Esophagus squamous epithelium (tissue), 5 donors: ENCODE results near the gene SLC39A13. TPM values are rescaled to one million over a fixed set of nuclear protein-coding genes. Genes with fewer than 3 reads are reported as not detected.

ENCODE experiments used
- DNase-seq: peaks from one replicate; lab custom pipeline; 2025; lab: John Stamatoyannopoulos, UW
- H3K27ac ChIP-seq, 4 donors: fragments of 200-600 bp; sonication (generic); one replicate each; pipeline ENCODE4 v1.5.1; 2016 to 2019; ENCODE audit warnings: mild to moderate bottlenecking in 1 of 4
- H3K27me3 ChIP-seq, 4 donors: fragments of 200-600 bp; sonication (generic); 1 replicate in 3 of 4; 2 replicates in 1 of 4; pipeline versions ENCODE4 v1.5.1 to v1.6.0; 2017 to 2021; ENCODE audit warnings: antibody characterized with exemption in 1 of 4
- H3K36me3 ChIP-seq, 3 donors: fragments of 200-600 bp; sonication (generic); one replicate each; pipeline ENCODE4 v1.5.1; 2016 to 2019
- H3K4me1 ChIP-seq, 3 donors: fragments of 200-600 bp; sonication (generic); one replicate each; pipeline ENCODE4 v1.5.1; 2017 to 2019
- H3K4me3 ChIP-seq, 4 donors: fragments of 200-600 bp; sonication (generic); 1 replicate in 3 of 4; 2 replicates in 1 of 4; pipeline ENCODE4 v1.5.1; 2016 to 2019; ENCODE audit warnings: mild to moderate bottlenecking in 2 of 4, moderate library complexity in 1 of 4
- H3K9me3 ChIP-seq, 3 donors: fragments of 200-600 bp; sonication (generic); one replicate each; pipeline ENCODE4 v1.5.1; 2016 to 2019
- POLR2A ChIP-seq, 4 donors: fragments of 450-650 bp; IDR thresholded peaks; one replicate each; pipeline ENCODE4 v1.6.1; 2017; ENCODE audit warnings: antibody characterized with exemption in 4 of 4, mild to moderate bottlenecking in 4 of 4, moderate library complexity in 3 of 4
- WGBS, 2 donors: methylation state at CpG; one replicate each; pipeline ENCODE4 v1.1.5; 2018; 5-methylcytosine and 5-hydroxymethylcytosine counted together
- intact Hi-C: fragments of 100-400 bp; cut with DNase I; formaldehyde crosslinking; loops from one replicate; pipeline ENCODE4 v1.15.0; 2022
- total RNA-seq, 4 donors: library from RNA; depleted of rRNA; stranded (reverse); fragments of >200 nt; gene quantifications; one replicate each; pipeline ENCODE4 v1.1.0, GENCODE V29; 2016
- TF ChIP-seq, protein P1 (sequence below), 6 experiments: fragments of 450-650 bp in 4 of 6; fragments of 200-600 bp in 2 of 6; sonication (generic) in 2 of 6; IDR thresholded peaks; one replicate each; pipeline ENCODE4 v1.5.1; 2016 to 2019; ENCODE audit warnings: antibody characterized with exemption in 6 of 6, mild to moderate bottlenecking in 4 of 6, moderate library complexity in 4 of 6
- donor health status: DM: yes; HTN: yes; CAD: no.

Gene SLC39A13
- total RNA-seq, 4 donors from 2014 or later, result 10.9 to 44.3 (median 13.8) TPM

DNA sequence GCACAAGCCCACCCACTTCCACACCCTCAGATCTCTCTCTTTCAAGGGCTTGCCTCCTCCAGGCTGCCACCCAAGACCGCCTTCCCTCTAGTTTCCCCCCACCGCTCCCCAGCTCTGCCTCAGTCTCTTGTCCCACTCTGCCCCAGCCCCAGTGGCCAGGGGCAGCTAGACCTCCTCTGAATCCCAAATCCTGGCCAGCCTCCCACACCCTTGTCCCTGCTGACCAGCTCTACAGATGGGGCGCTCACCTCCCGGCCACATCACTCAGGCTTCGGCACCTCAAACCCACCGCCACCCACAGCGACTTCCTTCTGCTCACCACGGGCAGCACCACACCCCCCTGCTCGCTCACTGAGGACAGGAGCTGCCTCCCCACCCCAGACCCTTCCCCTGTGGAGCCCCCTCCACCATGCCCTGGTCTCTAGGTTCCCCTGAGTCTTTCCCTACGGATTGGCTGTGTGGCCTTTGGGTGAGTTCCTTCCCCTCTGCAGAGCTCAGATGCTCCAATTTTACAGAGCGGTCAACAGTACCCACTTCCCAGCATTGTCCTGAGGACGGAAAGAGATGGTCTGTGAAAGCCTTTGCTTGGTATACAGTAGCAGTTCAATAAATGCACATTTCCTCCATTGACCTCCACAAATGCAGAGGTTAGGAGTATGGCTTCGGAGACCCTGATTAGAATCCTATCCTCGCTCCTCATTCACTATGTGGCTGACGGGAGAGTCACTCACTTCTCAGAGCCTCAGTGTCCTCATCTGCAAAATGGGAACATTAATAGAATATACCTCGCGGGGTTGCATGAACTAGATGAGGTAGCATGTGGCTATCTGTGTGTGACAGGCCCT lies 18.6 kb upstream of the SLC39A13 start:
- TF ChIP-seq, protein P1, sequence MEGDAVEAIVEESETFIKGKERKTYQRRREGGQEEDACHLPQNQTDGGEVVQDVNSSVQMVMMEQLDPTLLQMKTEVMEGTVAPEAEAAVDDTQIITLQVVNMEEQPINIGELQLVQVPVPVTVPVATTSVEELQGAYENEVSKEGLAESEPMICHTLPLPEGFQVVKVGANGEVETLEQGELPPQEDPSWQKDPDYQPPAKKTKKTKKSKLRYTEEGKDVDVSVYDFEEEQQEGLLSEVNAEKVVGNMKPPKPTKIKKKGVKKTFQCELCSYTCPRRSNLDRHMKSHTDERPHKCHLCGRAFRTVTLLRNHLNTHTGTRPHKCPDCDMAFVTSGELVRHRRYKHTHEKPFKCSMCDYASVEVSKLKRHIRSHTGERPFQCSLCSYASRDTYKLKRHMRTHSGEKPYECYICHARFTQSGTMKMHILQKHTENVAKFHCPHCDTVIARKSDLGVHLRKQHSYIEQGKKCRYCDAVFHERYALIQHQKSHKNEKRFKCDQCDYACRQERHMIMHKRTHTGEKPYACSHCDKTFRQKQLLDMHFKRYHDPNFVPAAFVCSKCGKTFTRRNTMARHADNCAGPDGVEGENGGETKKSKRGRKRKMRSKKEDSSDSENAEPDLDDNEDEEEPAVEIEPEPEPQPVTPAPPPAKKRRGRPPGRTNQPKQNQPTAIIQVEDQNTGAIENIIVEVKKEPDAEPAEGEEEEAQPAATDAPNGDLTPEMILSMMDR (IDR thresholded peaks at IDR 0.05), result no peak
- TF ChIP-seq POLR2A (IDR thresholded peaks at IDR 0.05), result no peak
- Histone ChIP-seq H3K27ac (peak overlapping the region; percentile 65 to 82 (median 70)), H3K4me1 (peaks cover 20 to 60% (median 23%) of the 10 kb centered on the region in 3 donors), H3K27me3 (no peaks in the 10 kb centered on the region), H3K36me3 (no peaks in the 10 kb centered on the region), H3K9me3 (no peaks in the 10 kb centered on the region), H3K4me3 (no peak overlapping the region)
- intact Hi-C loops, result no loop called here
- 86 to 90% methylated on average over 14 to 15 of the region's 17 CpGs for WGBS, 2 donors
- DNase-seq, result no peak

- H3K9me3 ChIP-seq, result no peaks in the 10 kb centered on the region
- WGBS, 2 donors, result 80 to 84% methylated on average over 1 to 3 of the region's 6 CpGs
- no peaks in the 10 kb centered on the region for H3K36me3 ChIP-seq
- intact Hi-C loops, result no loop called here
- H3K27me3 ChIP-seq, result no peaks in the 10 kb centered on the region
- DNase-seq, result no peak
- no peak for TF ChIP-seq POLR2A (IDR thresholded peaks at IDR 0.05)
- TF ChIP-seq, protein P1 (IDR thresholded peaks at IDR 0.05), result no peak
- peaks cover 20 to 66% (median 28%) of the 10 kb centered on the region in 3 donors for H3K4me1 ChIP-seq
- peak overlapping the region in 3 of 4 donors; percentile 11 to 61 (median 44) for H3K27ac ChIP-seq
- no peak overlapping the region for H3K4me3 ChIP-seq
Observed at GRCh38 chr11:47390422-47390760, 18.0 kb upstream of the SLC39A13 start.

- Histone ChIP-seq H3K4me3 (no peak overlapping the region), H3K27ac (peak overlapping the region; percentile 1 to 61 (median 33)), H3K36me3 (no peaks in the 10 kb centered on the region), H3K4me1 (peaks cover 20 to 73% (median 28%) of the 10 kb centered on the region in 3 donors), H3K9me3 (no peaks in the 10 kb centered on the region), H3K27me3 (no peaks in the 10 kb centered on the region)
- DNase-seq, result no peak
- peak in 1 of 4 donors; percentile 34 for TF ChIP-seq POLR2A (IDR thresholded peaks at IDR 0.05)
- TF ChIP-seq, protein P1 (IDR thresholded peaks at IDR 0.05), result no peak
- 66 to 85% methylated on average over 9 to 10 of the region's 11 CpGs for WGBS, 2 donors
- intact Hi-C loops, result no loop called here
Observed at GRCh38 chr11:47391077-47391583, 17.3 kb upstream of the SLC39A13 start.

DNA sequence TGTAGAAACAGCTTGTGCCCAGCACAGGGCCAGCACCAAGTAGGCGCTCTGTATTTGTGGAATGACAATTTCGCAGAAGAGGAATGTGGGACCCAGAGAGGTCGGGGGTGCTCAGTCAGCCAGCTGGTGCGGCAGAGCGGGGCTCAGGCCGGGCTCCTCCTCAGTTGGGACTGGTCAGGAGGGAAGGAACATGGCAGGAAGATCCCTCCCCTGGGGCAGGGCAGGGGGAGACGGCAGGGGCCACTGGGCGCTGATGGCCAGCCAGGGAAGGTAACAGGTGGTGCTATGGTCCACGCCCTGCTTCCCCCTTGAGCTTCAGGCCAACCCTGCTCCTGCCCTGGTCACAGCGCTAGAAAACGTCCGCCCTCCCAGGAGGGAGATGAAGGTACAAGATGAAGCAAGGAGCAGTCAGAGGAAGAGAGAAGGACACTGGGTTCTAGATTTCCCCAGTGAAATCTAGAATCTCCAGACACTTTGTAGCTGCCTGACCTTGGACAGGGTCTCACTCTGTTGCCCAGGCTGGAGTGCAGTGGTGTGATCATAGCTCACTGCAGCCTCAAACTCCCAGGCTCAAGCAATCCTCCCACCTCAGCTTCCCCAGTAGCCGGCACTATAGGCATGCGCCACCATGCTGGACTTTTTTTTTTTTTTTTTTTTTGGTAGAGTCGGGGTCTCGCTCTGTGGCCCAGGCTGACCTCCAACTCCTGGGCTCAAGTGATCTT lies 16.5 kb upstream of the SLC39A13 start:
- Histone ChIP-seq H3K4me3 (no peak overlapping the region), H3K36me3 (no peaks in the 10 kb centered on the region), H3K9me3 (no peaks in the 10 kb centered on the region), H3K4me1 (peaks cover 20 to 73% (median 28%) of the 10 kb centered on the region in 3 donors), H3K27ac (peak overlapping the region; percentile 12 to 61 (median 33)), H3K27me3 (no peaks in the 10 kb centered on the region)
- TF ChIP-seq, protein P1 (IDR thresholded peaks at IDR 0.05), result no peak
- TF ChIP-seq POLR2A (IDR thresholded peaks at IDR 0.05), result no peak
- DNase-seq, result no peak
- 73 to 77% methylated on average over 4 to 10 of the region's 16 CpGs for WGBS, 2 donors
- intact Hi-C loops, result no loop called here
